AG04450 (cell line): ENCODE measurements around the gene SYNJ1. TPM values are rescaled to one million over a fixed set of nuclear protein-coding genes. Genes with fewer than 3 reads are reported as not detected.

Experiments
- CTCF ChIA-PET: fragments of 300-600, 350-600 bp; formaldehyde crosslinking; extraction: SDS; loops from one replicate; lab custom pipeline; 2022; ENCODE audit warnings: antibody characterized with exemption, inconsistent platforms; lab: Charles Lee
- POLR2A ChIA-PET: fragments of 350-600 bp; formaldehyde crosslinking; extraction: SDS; loops from one replicate; lab custom pipeline; 2021; ENCODE audit warnings: antibody characterized with exemption, inconsistent platforms; lab: Yijun Ruan, JAX
- DNase-seq: peaks from one replicate; pipeline ENCODE4 v3.0.0-alpha.2; 2011; ENCODE audit warnings: low read depth, low spot score
- H3K27ac ChIP-seq: one replicate; pipeline ENCODE4 v1.5.1; 2012; ENCODE audit warnings: low read depth, low read length, control low read depth
- H3K27me3 ChIP-seq: one replicate; pipeline ENCODE4 v1.6.0; 2012; ENCODE audit warnings: low read length; ENCODE audit not compliant: control insufficient read depth, insufficient read depth
- H3K4me3 ChIP-seq: 2 replicates; pipeline ENCODE4 v1.5.1; 2011; ENCODE audit warnings: mild to moderate bottlenecking, low read depth, low read length, control low read depth
- H3K9me3 ChIP-seq: 2 replicates; pipeline ENCODE4 v1.5.1; 2012; ENCODE audit warnings: low read length; ENCODE audit not compliant: control insufficient read depth, insufficient read depth
- CTCF ChIP-seq: IDR thresholded peaks from 2 replicates; pipeline ENCODE4 v1.5.1; 2011; ENCODE audit warnings: low read depth, low read length, control low read depth, inconsistent platforms
- polyA plus RNA-seq: library from polyadenylated mRNA; depleted of rRNA; stranded (reverse); fragments of >200 nt; gene quantifications from 2 replicates; pipeline ENCODE4 v1.2.3, GENCODE V29; 2011

Gene SYNJ1
- polyA plus RNA-seq, 1 experiment: 7.3 TPM

GRCh38 chr21:32693581-32693980, 34.2 kb downstream of the SYNJ1 start:
- POLR2A ChIA-PET: no interaction called here
- TF ChIP-seq CTCF: no peak
- CTCF ChIA-PET: no interaction called here
- Histone ChIP-seq H3K4me3 (no peak overlapping the region), H3K27me3 (no peaks in the 10 kb centered on the region), H3K9me3 (no peaks in the 10 kb centered on the region), H3K27ac (no peak overlapping the region)
- no peak for DNase-seq

DNA sequence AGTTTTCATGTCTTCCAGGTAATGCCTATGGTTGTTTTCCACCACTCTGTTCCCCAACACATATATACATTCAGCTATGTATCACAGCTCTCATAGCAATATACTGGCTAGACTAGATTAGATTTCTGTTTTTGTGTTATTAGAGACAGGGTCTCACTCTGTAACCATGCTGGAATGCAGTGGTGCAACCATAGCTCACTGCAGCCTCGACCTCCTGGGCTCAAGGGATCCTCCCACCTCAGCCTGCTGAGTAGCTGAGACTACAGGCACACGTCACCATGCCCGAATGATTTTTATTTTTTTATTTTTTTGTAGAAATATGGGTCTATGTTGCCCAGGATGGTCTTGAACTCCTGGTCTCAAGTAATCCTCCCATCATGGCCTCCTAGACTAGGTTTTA, 37.7 kb downstream of the SYNJ1 start:
- no peak overlapping the region for H3K27ac ChIP-seq
- POLR2A ChIA-PET: no interaction called here
- CTCF ChIA-PET: interaction anchor here (1.0 kb wide), 1 partner anchor 81 kb away, joined by 4 read pairs; the partner anchor contains the start of gene PAXBP1
- no peak overlapping the region for H3K4me3 ChIP-seq
- no peaks in the 10 kb centered on the region for H3K9me3 ChIP-seq
- no peaks in the 10 kb centered on the region for H3K27me3 ChIP-seq
- DNase-seq: no peak
- TF ChIP-seq CTCF: no peak

DNA sequence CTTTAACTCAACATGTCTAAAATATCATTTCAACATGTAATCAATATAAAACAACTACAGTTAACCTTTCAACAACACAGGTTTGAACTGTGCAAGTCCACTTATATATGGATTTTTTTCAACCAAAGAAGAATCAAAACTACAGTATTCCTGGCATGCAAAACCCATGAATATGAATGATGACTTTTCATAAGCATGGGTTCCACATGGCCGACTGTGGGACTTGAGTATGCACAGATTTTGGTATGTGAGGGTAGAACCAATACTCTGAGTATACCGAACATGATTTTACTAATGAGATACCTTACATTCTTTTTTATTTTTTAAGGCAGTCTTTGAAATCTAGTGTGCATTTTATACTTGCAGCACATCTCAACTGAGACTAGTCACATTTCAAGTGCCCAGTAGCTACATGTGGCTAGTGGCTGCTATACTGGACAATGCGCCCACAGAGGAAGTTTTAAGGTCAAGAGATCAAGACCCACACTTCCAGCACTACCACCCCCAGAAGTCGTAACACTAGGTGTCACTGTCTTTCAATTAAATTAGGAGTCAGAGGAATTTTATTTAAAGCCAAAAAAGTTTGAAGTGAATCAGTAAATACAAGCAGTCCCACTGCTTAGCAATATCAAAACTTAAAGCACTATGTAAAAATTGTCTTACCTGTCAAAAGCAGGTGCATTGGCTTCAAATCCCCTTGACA, 40.0 kb downstream of the SYNJ1 start:
- Histone ChIP-seq H3K9me3 (no peaks in the 10 kb centered on the region), H3K27me3 (no peaks in the 10 kb centered on the region), H3K4me3 (no peak overlapping the region), H3K27ac (no peak overlapping the region)
- TF ChIP-seq CTCF: no peak
- ChIA-PET CTCF (no interaction called here), POLR2A (no interaction called here)
- no peak for DNase-seq

DNA sequence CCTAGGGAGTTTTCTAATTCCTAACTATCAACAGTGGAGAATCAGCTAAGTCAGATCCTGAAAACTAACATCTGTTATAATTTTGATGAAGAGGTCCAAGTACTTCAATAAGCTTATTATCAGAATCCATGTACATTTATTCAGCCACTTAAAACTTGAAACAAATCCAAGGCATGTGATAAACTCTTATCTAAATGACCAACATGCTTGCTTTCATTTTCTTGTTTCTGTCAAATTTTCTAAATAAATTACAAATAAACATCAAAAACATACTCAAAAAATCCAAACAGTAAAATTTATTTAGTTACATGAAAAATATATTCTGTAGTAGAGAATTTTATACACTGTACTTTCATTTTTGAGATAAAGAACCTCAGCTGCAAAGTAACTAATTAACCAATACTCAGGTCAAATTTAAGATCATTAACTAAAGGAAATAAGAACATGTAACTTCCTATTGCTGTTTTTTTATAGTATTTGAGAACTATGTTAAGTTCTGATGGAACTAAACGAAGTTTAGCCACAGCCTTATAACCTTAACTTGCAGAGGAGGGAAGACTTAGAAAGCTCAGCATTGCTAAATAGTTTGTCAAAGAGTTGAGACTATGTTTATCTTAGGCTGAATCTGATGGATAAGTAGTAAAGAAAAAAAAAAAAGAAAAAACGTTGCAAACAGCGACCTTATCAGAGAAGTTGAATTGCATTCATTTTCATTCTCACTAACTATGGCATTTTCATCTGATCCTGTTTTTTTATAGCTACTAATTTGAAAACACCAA, 44.9 kb downstream of the SYNJ1 start:
- ChIA-PET CTCF (interaction anchor here (0.6 to 0.7 kb wide), 2 partner anchors 19 to 535 kb away, joined by 4 read pairs; no protein-coding TSS in a partner anchor), POLR2A (no interaction called here)
- Histone ChIP-seq H3K4me3 (no peak overlapping the region), H3K27me3 (no peaks in the 10 kb centered on the region), H3K9me3 (no peaks in the 10 kb centered on the region), H3K27ac (no peak overlapping the region)
- no peak for TF ChIP-seq CTCF
- no peak for DNase-seq

- CTCF ChIA-PET: no interaction called here
Observed at GRCh38 chr21:32674731-32675130, 53.1 kb downstream of the SYNJ1 start.

More at GRCh38 chr21:32674731-32675130, 53.1 kb downstream of the SYNJ1 start:
- no peak for TF ChIP-seq CTCF
- Histone ChIP-seq H3K27ac (no peak overlapping the region), H3K4me3 (no peak overlapping the region), H3K27me3 (no peaks in the 10 kb centered on the region), H3K9me3 (no peaks in the 10 kb centered on the region)
- POLR2A ChIA-PET: no interaction called here
- DNase-seq: no peak
